ENCODE results near the gene ZFP36. TPM values are rescaled to one million over a fixed set of nuclear protein-coding genes. Genes with fewer than 3 reads are reported as not detected.

ZFP36 gene
- polyA plus RNA-seq, 2 of the 4 experiments (the other 2 are of a cell fraction): 22.1 to 29.1 TPM

DNA sequence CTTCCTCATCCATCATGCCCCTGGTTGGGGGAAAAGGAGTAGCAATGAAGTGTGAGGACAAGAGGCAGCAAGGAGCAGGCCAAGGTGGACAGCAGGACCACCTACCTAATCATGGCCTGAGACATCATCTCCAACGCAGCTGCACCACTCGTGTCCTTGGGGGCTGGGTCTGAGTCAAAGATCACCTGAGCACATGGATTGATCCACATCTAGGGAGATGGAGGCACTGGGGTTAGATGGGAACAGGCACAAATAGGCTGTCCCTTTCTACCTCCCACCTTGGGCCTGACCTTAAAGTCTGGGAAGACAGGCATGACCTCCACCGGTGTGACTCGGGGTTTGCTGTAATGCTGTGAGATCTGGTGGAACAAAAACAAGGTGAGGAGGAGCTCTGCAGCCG, 18.0 kb upstream of the ZFP36 start:
- H3K9me3 ChIP-seq: no peaks in the 10 kb centered on the region
- peaks cover 15% of the 10 kb centered on the region; the same call in 2 of the 3 replicates for H3K4me1 ChIP-seq
- ChIA-PET CTCF (interaction anchor here (1.1 to 21.4 kb wide), 7 partner anchors 9 to 61 kb away, joined by 3 to 457 read pairs (median 12); partner anchors contain the start of genes PLEKHG2 and RPS16), POLR2A (no interaction called here)
- H3K27ac ChIP-seq: no peak overlapping the region
- TF ChIP-seq EHF (CRISPR knock-in tag; IDR thresholded peaks at IDR 0.05) (no peak), JUNB (IDR thresholded peaks at IDR 0.05) (no peak), TFCP2L1 (CRISPR knock-in tag; IDR thresholded peaks at IDR 0.05) (0 out of 2 replicates have a peak, but pooled peaks have one; percentile 20), NR3C1 (IDR thresholded peaks at IDR 0.05) (no peak)
- TF ChIP-seq, protein P1, sequence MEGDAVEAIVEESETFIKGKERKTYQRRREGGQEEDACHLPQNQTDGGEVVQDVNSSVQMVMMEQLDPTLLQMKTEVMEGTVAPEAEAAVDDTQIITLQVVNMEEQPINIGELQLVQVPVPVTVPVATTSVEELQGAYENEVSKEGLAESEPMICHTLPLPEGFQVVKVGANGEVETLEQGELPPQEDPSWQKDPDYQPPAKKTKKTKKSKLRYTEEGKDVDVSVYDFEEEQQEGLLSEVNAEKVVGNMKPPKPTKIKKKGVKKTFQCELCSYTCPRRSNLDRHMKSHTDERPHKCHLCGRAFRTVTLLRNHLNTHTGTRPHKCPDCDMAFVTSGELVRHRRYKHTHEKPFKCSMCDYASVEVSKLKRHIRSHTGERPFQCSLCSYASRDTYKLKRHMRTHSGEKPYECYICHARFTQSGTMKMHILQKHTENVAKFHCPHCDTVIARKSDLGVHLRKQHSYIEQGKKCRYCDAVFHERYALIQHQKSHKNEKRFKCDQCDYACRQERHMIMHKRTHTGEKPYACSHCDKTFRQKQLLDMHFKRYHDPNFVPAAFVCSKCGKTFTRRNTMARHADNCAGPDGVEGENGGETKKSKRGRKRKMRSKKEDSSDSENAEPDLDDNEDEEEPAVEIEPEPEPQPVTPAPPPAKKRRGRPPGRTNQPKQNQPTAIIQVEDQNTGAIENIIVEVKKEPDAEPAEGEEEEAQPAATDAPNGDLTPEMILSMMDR (IDR thresholded peaks at IDR 0.05): no peak
- H3K4me2 ChIP-seq: no peak overlapping the region
- WGBS (ENCODE audit: missing lambda C conversion rate): 90% methylated on average over 5 of the region's 5 CpGs
- H3K4me3 ChIP-seq: no peak overlapping the region
- no peak for ATAC-seq
- FAIRE-seq: peak; percentile 18
- DNase-seq (ENCODE audit: low read depth in 1 of 2, low spot score in 1 of 2): no peak

DNA sequence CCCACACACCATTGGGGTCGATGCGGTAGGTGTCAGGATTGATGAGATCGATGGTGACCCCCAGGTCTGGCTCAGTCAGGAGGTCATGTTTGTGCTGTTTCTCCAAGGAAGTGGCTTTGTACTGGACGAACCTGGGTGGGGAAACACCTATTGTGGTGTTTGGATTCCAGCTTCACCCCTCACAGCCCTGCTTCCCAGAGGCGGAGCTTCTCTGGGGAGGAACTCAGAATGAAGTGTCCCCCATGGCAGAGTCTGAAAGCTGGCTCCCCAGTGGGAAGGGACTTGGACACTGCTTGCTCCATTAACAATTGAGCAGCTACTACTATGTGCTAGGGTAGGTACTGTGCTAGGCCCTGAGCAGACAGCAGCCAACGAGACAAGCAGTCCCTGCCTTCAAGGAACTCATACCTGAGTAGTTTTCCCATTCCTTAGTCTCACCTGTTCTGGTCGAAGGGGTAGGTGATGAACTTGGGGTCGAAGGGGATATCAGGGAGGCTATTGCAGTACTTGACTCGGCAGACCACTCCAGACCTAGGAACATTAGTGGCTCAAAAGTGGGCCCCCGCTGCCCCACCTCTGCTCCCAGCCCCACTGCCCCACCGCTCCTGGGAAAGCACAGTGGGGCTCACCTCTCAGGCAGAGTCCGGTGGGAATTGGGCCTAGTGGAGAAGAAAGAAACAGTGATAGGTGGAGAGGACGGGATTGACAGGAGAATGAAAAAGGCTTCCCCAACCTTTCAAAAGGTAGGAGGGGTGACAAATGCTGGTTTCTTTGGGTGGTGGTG, 16.8 kb upstream of the ZFP36 start:
- no peaks in the 10 kb centered on the region for H3K9me3 ChIP-seq
- ChIA-PET CTCF (interaction anchor here (1.4 to 21.4 kb wide), 8 partner anchors 8 to 143 kb away, joined by 3 to 457 read pairs (median 14); partner anchors contain the start of genes EID2B, PLEKHG2 and RPS16), POLR2A (no interaction called here)
- DNase-seq (ENCODE audit: low read depth in 1 of 2, low spot score in 1 of 2) (no peak), ATAC-seq (no peak), FAIRE-seq (peak; percentile 18)
- TF ChIP-seq MAZ (IDR thresholded peaks at IDR 0.05; ENCODE audit: borderline replicate concordance, low read depth, low read length): no peak
- peak; percentile 74; the same call in 1 of the 2 replicates for TF ChIP-seq POLR2AphosphoS2 (conservative IDR thresholded peaks at IDR 0.05; ENCODE audit: low read length)
- 0 out of 2 replicates have a peak, but pooled peaks have one; percentile 11 for TF ChIP-seq FOSB (CRISPR knock-in tag; IDR thresholded peaks at IDR 0.05)
- no peak for TF ChIP-seq KDM5A (IDR thresholded peaks at IDR 0.05)
- TF ChIP-seq, protein P2, sequence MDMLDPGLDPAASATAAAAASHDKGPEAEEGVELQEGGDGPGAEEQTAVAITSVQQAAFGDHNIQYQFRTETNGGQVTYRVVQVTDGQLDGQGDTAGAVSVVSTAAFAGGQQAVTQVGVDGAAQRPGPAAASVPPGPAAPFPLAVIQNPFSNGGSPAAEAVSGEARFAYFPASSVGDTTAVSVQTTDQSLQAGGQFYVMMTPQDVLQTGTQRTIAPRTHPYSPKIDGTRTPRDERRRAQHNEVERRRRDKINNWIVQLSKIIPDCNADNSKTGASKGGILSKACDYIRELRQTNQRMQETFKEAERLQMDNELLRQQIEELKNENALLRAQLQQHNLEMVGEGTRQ (IDR thresholded peaks at IDR 0.05): no peak
- 80% methylated on average over 13 of the region's 13 CpGs for WGBS (ENCODE audit: missing lambda C conversion rate)
- peak overlapping the region; percentile 91 for H3K4me2 ChIP-seq
- peak overlapping the region; percentile 89 to 90 for H3K27ac ChIP-seq
- peaks cover 15% of the 10 kb centered on the region; the same call in 2 of the 3 replicates for H3K4me1 ChIP-seq
- peak overlapping the region; percentile 68 for H3K4me3 ChIP-seq

DNA sequence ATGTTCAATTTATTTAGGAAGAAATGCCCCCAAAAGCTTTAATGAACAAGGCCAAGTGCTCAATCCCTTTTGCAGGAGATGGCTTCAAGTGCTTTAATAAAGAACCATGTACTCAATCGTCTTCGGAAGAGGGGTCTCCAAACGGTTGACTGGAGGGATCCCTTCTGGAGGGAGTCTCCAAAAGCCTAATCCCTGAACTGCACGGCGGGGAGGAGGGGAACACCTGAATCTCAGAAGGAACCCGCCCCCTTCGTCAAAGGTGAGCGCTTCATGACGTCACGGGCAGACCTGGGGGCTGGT, 16.2 kb upstream of the ZFP36 start:
- Histone ChIP-seq H3K27ac (peak overlapping the region; percentile 89 to 90), H3K9me3 (no peaks in the 10 kb centered on the region), H3K4me1 (peaks cover 15% of the 10 kb centered on the region; the same call in 2 of the 3 replicates), H3K4me2 (peak overlapping the region; percentile 91), H3K4me3 (peak overlapping the region; percentile 68)
- DNase-seq (ENCODE audit: low read depth in 1 of 2, low spot score in 1 of 2) (peak in 1 of 2 experiments; percentile 96), FAIRE-seq (peak; percentile 23), ATAC-seq (no peak; a peak in 1 of 6 replicates)
- no peak for TF ChIP-seq FOXS1 (CRISPR knock-in tag; IDR thresholded peaks at IDR 0.05)
- 0 out of 2 replicates have a peak, but pooled peaks have one; percentile 3 for TF ChIP-seq MAZ (IDR thresholded peaks at IDR 0.05; ENCODE audit: borderline replicate concordance, low read depth, low read length)
- 0 out of 2 replicates have a peak, but pooled peaks have one; percentile 40 for TF ChIP-seq RFX5 (IDR thresholded peaks at IDR 0.05)
- no peak for TF ChIP-seq FOSL2 (IDR thresholded peaks at IDR 0.05)
- peak; percentile 67; the same call in 1 of the 2 replicates for TF ChIP-seq FOSL2 (CRISPR knock-in tag; IDR thresholded peaks at IDR 0.05)
- no peak for TF ChIP-seq PHF8 (IDR thresholded peaks at IDR 0.05; ENCODE audit: borderline replicate concordance, low read depth)
- WGBS (ENCODE audit: missing lambda C conversion rate): under 1% methylated on average over 10 of the region's 10 CpGs
- ChIA-PET POLR2A (interaction anchor here (0.7 to 2.3 kb wide), 16 partner anchors 9 to 278 kb away, joined by 3 to 62 read pairs (median 15); partner anchors contain the start of genes PLEKHG2, RPS16, SAMD4B and TIMM50), CTCF (interaction anchor here (0.9 to 21.4 kb wide), 15 partner anchors 8 to 280 kb away, joined by 3 to 457 read pairs (median 6); partner anchors contain the start of genes EID2B, PLEKHG2, RPS16 and SAMD4B)
